Vagina (tissue), 2 donors: ENCODE data around the gene KCNIP4. TPM values are rescaled to one million over a fixed set of nuclear protein-coding genes. Genes with fewer than 3 reads are reported as not detected.

Experiments
- DNase-seq, 2 donors: peaks; one replicate each; pipeline ENCODE4 v3.0.0-alpha.2; 2017; ENCODE audit errors: extremely low spot score in 2 of 2
- H3K27ac ChIP-seq: fragments of 200-600 bp; sonication (generic); one replicate; pipeline ENCODE4 v1.5.1; 2019
- H3K27me3 ChIP-seq: fragments of 200-600 bp; sonication (generic); one replicate; pipeline ENCODE4 v1.5.1; 2019
- H3K36me3 ChIP-seq, 2 donors: fragments of 200-600 bp; sonication (generic); one replicate each; pipeline ENCODE4 v1.5.1; 2017 to 2019
- H3K4me1 ChIP-seq: fragments of 200-600 bp; sonication (generic); one replicate; pipeline ENCODE4 v1.5.1; 2019
- H3K4me3 ChIP-seq, 2 donors: fragments of 200-600 bp; sonication (generic); 1 replicate in 1 of 2; 2 replicates in 1 of 2; pipeline ENCODE4 v1.5.1; 2016 to 2019
- H3K9me3 ChIP-seq: fragments of 200-600 bp; sonication (generic); one replicate; pipeline ENCODE4 v1.5.1; 2019
- POLR2A ChIP-seq, 2 donors: fragments of 450-650 bp; IDR thresholded peaks; one replicate each; pipeline ENCODE4 v1.6.1; 2017; ENCODE audit warnings: antibody characterized with exemption in 2 of 2, mild to moderate bottlenecking in 2 of 2, moderate library complexity in 2 of 2
- POLR2AphosphoS5 ChIP-seq, 2 donors: sonication (generic); formaldehyde crosslinking; IDR thresholded peaks; one replicate each; pipeline ENCODE4 v1.9.0; 2017; ENCODE audit warnings: antibody characterized with exemption in 2 of 2, mild to moderate bottlenecking in 2 of 2, low read depth in 1 of 2; ENCODE audit not compliant: insufficient read depth in 1 of 2
- intact Hi-C: fragments of 100-400 bp; cut with DNase I; formaldehyde crosslinking; loops from one replicate; pipeline ENCODE4 v1.15.1; 2023
- total RNA-seq: library from RNA; depleted of rRNA; stranded (reverse); fragments of >200 nt; gene quantifications from one replicate; pipeline ENCODE4 v1.2.3, GENCODE V29; 2016
- TF ChIP-seq, protein P1 (sequence below), 3 experiments: fragments of 450-650 bp in 2 of 3; fragments of 200-600 bp in 1 of 3; sonication (generic) in 1 of 3; IDR thresholded peaks; one replicate each; pipeline ENCODE4 v1.5.1; 2017 to 2019; ENCODE audit warnings: antibody characterized with exemption in 3 of 3, mild to moderate bottlenecking in 2 of 3, moderate library complexity in 2 of 3

Gene KCNIP4
- total RNA-seq, 1 donor from 2014 or later: not detected

DNA sequence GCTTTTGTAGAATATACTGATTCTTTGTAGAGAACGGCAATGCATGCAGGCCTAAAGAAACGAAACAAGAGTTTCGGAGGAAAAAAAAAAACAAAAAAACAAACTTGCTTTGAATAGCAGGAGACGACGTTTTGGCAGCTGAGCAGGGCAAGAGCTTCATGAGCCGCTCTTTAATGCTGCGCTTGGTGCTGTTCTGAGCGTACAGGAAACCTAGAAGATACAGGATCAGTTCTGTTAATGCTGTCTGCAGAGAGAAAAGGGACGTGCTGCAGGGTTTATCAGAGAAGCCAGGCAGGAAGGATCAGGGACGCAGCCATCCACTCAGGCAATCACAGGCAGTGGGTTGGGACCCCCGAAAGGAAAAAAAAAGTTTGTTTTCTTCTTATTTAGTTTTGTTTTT lies 1066.1 kb downstream of the KCNIP4 start:
- intact Hi-C loops: no loop called here
- TF ChIP-seq POLR2AphosphoS5 (IDR thresholded peaks at IDR 0.05; ENCODE audit: insufficient read depth in 1 of 2, low read depth in 1 of 2): no peak
- TF ChIP-seq, protein P1, sequence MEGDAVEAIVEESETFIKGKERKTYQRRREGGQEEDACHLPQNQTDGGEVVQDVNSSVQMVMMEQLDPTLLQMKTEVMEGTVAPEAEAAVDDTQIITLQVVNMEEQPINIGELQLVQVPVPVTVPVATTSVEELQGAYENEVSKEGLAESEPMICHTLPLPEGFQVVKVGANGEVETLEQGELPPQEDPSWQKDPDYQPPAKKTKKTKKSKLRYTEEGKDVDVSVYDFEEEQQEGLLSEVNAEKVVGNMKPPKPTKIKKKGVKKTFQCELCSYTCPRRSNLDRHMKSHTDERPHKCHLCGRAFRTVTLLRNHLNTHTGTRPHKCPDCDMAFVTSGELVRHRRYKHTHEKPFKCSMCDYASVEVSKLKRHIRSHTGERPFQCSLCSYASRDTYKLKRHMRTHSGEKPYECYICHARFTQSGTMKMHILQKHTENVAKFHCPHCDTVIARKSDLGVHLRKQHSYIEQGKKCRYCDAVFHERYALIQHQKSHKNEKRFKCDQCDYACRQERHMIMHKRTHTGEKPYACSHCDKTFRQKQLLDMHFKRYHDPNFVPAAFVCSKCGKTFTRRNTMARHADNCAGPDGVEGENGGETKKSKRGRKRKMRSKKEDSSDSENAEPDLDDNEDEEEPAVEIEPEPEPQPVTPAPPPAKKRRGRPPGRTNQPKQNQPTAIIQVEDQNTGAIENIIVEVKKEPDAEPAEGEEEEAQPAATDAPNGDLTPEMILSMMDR (IDR thresholded peaks at IDR 0.05): no peak
- TF ChIP-seq POLR2A (IDR thresholded peaks at IDR 0.05): no peak

DNA sequence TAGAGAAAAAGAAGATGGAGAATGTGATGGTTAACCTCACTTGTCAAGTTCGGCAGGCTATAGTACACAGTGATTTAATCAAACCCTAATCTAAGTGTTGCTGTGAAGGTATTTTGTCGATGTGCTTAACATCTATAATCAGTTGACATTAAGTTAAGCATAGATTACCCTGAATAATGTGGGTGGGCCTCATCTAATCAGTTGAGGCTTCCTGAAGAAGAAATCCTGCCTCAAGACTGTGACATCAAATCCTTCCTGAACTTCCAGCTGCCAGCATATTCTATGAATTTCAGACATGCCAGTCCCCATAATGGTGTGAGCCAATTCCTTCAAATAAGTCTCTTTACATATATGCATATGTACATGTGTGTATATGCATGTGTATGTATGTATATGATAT lies 1066.9 kb downstream of the KCNIP4 start:
- TF ChIP-seq, protein P1 (IDR thresholded peaks at IDR 0.05): no peak
- TF ChIP-seq POLR2A (IDR thresholded peaks at IDR 0.05): no peak
- no peak for TF ChIP-seq POLR2AphosphoS5 (IDR thresholded peaks at IDR 0.05; ENCODE audit: insufficient read depth in 1 of 2, low read depth in 1 of 2)
- intact Hi-C loops: no loop called here
- Histone ChIP-seq H3K9me3 (no peaks in the 10 kb centered on the region), H3K36me3 (no peaks in the 10 kb centered on the region), H3K27me3 (no peaks in the 10 kb centered on the region), H3K4me3 (no peak overlapping the region), H3K27ac (no peak overlapping the region), H3K4me1 (no peaks in the 10 kb centered on the region)
- DNase-seq: no peak

More for the DNA sequence above, 1066.1 kb downstream of the KCNIP4 start:
- H3K9me3 ChIP-seq: no peaks in the 10 kb centered on the region
- H3K27ac ChIP-seq: no peak overlapping the region
- no peak overlapping the region for H3K4me3 ChIP-seq
- no peaks in the 10 kb centered on the region for H3K4me1 ChIP-seq
- DNase-seq: no peak
- H3K27me3 ChIP-seq: no peaks in the 10 kb centered on the region
- H3K36me3 ChIP-seq: no peaks in the 10 kb centered on the region

DNA sequence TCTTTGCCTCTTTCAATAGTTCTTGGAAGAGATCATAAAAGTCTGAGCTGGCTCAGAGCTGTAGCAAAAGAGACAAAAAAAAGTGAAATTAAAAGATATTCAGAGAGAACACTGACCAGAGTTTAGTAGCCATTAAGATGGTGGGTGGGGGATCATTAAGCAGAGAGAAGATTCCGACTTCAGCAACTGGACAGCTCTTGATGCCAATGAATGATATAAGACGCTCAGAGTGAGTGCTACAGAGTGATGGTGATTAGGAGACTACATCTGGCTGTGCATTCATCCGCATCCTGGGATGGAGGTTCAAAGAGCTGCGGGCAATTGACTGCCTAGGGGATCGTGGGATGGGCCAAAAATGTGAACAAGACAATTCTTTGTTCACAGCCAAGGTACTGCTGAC lies 1069.8 kb downstream of the KCNIP4 start:
- Histone ChIP-seq H3K36me3 (no peaks in the 10 kb centered on the region), H3K27ac (no peak overlapping the region)
- intact Hi-C loops: no loop called here

DNA sequence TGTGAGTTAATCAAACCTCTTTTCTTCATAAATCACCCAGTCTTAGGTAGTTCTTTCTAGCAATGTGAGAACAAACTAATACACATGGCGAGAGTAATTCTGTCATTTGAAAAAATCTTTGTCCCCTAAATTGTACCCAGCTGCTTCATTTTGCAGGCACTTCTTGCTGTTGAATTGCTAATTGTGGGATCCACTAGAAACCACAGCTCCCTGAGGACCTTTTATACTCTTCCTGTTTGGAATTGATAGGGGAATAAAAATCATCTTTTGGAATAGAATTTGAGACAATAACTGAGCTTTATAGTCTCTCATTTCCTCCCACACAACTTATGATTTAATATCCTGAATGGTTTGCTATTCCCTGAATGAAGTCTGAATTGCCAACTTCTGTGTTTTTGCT lies 1078.1 kb downstream of the KCNIP4 start:
- no peaks in the 10 kb centered on the region for H3K9me3 ChIP-seq
- no peaks in the 10 kb centered on the region for H3K4me1 ChIP-seq
- DNase-seq: no peak
- H3K27me3 ChIP-seq: no peaks in the 10 kb centered on the region
- H3K27ac ChIP-seq: no peak overlapping the region
- TF ChIP-seq POLR2A (IDR thresholded peaks at IDR 0.05) (no peak), POLR2AphosphoS5 (IDR thresholded peaks at IDR 0.05; ENCODE audit: insufficient read depth in 1 of 2, low read depth in 1 of 2) (no peak)
- TF ChIP-seq, protein P1 (IDR thresholded peaks at IDR 0.05): no peak
- intact Hi-C loops: no loop called here
- H3K4me3 ChIP-seq: no peak overlapping the region
- no peaks in the 10 kb centered on the region for H3K36me3 ChIP-seq

More for the DNA sequence above, 1069.8 kb downstream of the KCNIP4 start:
- TF ChIP-seq POLR2A (IDR thresholded peaks at IDR 0.05) (no peak), POLR2AphosphoS5 (IDR thresholded peaks at IDR 0.05; ENCODE audit: insufficient read depth in 1 of 2, low read depth in 1 of 2) (no peak)
- TF ChIP-seq, protein P1 (IDR thresholded peaks at IDR 0.05): no peak
- Histone ChIP-seq H3K4me1 (no peaks in the 10 kb centered on the region), H3K4me3 (no peak overlapping the region), H3K9me3 (no peaks in the 10 kb centered on the region), H3K27me3 (no peaks in the 10 kb centered on the region)
- no peak for DNase-seq

DNA sequence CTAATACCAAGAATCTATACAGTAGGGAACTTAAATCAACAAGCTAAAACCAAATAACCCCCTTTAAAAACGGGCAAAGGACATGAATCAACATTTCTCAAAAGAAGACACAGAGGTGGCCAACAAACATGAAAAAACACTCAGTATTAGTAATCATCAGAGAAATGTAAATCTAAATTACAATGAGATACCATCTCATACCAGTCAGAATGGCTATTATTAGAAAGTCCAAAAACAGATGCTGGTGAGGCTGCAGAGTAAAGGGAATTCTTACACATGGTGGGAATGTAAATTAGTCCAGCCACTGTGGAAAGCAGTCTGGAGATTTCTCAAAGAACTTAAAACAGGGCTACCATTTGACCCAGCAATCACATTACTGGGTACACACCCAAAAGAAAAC lies 1080.5 kb downstream of the KCNIP4 start:
- Histone ChIP-seq H3K27ac (no peak overlapping the region), H3K27me3 (no peaks in the 10 kb centered on the region), H3K4me1 (no peaks in the 10 kb centered on the region), H3K9me3 (no peaks in the 10 kb centered on the region), H3K36me3 (no peaks in the 10 kb centered on the region), H3K4me3 (no peak overlapping the region)
- no peak for DNase-seq
- intact Hi-C loops: no loop called here
- TF ChIP-seq POLR2AphosphoS5 (IDR thresholded peaks at IDR 0.05; ENCODE audit: insufficient read depth in 1 of 2, low read depth in 1 of 2): no peak
- TF ChIP-seq, protein P1 (IDR thresholded peaks at IDR 0.05): no peak
- no peak for TF ChIP-seq POLR2A (IDR thresholded peaks at IDR 0.05)
